Neural cell (in vitro differentiated cells): ENCODE measurements around the gene TRERF1. TPM values are rescaled to one million over a fixed set of nuclear protein-coding genes. Genes with fewer than 3 reads are reported as not detected.

Experiments used
- H2AFZ ChIP-seq: fragments of 200-600, 300-800 bp; sonication (generic), shearing (Covaris generic); 2 replicates; pipeline ENCODE4 v1.6.0; 2014; ENCODE audit warnings: low read depth, mild to moderate bottlenecking, antibody characterized with exemption, low read length, moderate library complexity
- H3F3A ChIP-seq: fragments of 200-600 bp; shearing (Covaris generic); 2 replicates; pipeline ENCODE4 v1.6.1; 2016; ENCODE audit warnings: mild to moderate bottlenecking, moderate library complexity, mixed read lengths, antibody characterized with exemption, low read length; ENCODE audit not compliant: insufficient read depth, poor library complexity, severe bottlenecking
- H3K27ac ChIP-seq: fragments of 200-600, 300-800 bp; sonication (generic), shearing (Covaris generic); 2 replicates; pipeline ENCODE4 v1.5.1; 2014; ENCODE audit warnings: mild to moderate bottlenecking, low read length, moderate library complexity
- H3K27me3 ChIP-seq: fragments of 300-800, 200-600 bp; sonication (generic), shearing (Covaris generic); 2 replicates; pipeline ENCODE4 v1.6.0; 2014; ENCODE audit warnings: mild to moderate bottlenecking, low read depth, low read length, moderate library complexity; ENCODE audit not compliant: insufficient read depth
- H3K36me3 ChIP-seq: fragments of 300-800, 200-600 bp; sonication (generic), shearing (Covaris generic); 2 replicates; pipeline ENCODE4 v1.5.1; 2014; ENCODE audit warnings: mild to moderate bottlenecking, antibody characterized with exemption, low read length, moderate library complexity; ENCODE audit not compliant: insufficient read depth
- H3K4me2 ChIP-seq: fragments of 300-800, 200-600 bp; sonication (generic), shearing (Covaris generic); 2 replicates; pipeline ENCODE4 v1.6.0; 2014; ENCODE audit warnings: mild to moderate bottlenecking, low read length
- H3K4me3 ChIP-seq: fragments of 300-800, 200-600 bp; sonication (generic), shearing (Covaris generic); 2 replicates; pipeline ENCODE4 v1.5.1; 2014; ENCODE audit warnings: mild to moderate bottlenecking, low read length, moderate library complexity
- H3K79me2 ChIP-seq: fragments of 200-600 bp; shearing (Covaris generic); replicated peaks from 2 replicates; pipeline ENCODE4 v1.6.0; 2014; ENCODE audit warnings: mild to moderate bottlenecking, low read length, moderate library complexity; ENCODE audit not compliant: insufficient read depth
- H3K9ac ChIP-seq: fragments of 300-800, 200-600 bp; sonication (generic), shearing (Covaris generic); 2 replicates; pipeline ENCODE4 v1.6.1; 2016; ENCODE audit warnings: mild to moderate bottlenecking, low read length, mixed read lengths
- H3K9me2 ChIP-seq: fragments of 200-600 bp; shearing (Covaris generic); 2 replicates; pipeline ENCODE4 v1.6.1; 2016; ENCODE audit warnings: mild to moderate bottlenecking, low read length, mixed read lengths; ENCODE audit not compliant: insufficient read depth
- H3K9me3 ChIP-seq: fragments of 200-600, 300-800 bp; sonication (generic), shearing (Covaris generic); 2 replicates; pipeline ENCODE4 v1.6.1; 2016; ENCODE audit warnings: mild to moderate bottlenecking, mixed run types, low read length, moderate library complexity, mixed read lengths
- H4K20me1 ChIP-seq: fragments of 200-600 bp; shearing (Covaris generic); 2 replicates; pipeline ENCODE4 v1.6.1; 2016; ENCODE audit warnings: mild to moderate bottlenecking, mixed run types; ENCODE audit not compliant: insufficient read depth
- EP300 ChIP-seq: fragments of 450-650 bp; conservative IDR thresholded peaks from 2 replicates; pipeline ENCODE4 v1.6.1; 2014; ENCODE audit warnings: antibody characterized with exemption, mild to moderate bottlenecking, moderate library complexity; ENCODE audit not compliant: poor library complexity, severe bottlenecking
- EZH2 ChIP-seq: fragments of 200-600, 300-800 bp; shearing (Covaris generic), sonication (generic); IDR thresholded peaks from 2 replicates; pipeline ENCODE4 v1.6.1; 2014; ENCODE audit warnings: antibody characterized with exemption, low read length, borderline replicate concordance, mild to moderate bottlenecking; ENCODE audit not compliant: insufficient read depth, poor library complexity, severe bottlenecking
- MXI1 ChIP-seq: fragments of 450-650 bp; conservative IDR thresholded peaks from 2 replicates; pipeline ENCODE4 v1.6.1; 2014; ENCODE audit warnings: antibody characterized with exemption, mild to moderate bottlenecking; ENCODE audit not compliant: poor library complexity, severe bottlenecking
- POLR2AphosphoS5 ChIP-seq: IDR thresholded peaks from 2 replicates; pipeline ENCODE4 v1.6.1; 2012
- RAD21 ChIP-seq: fragments of 450-650 bp; conservative IDR thresholded peaks from 2 replicates; pipeline ENCODE4 v1.6.1; 2014; ENCODE audit warnings: antibody characterized with exemption, mild to moderate bottlenecking, moderate library complexity
- SMC3 ChIP-seq: fragments of 450-650 bp; conservative IDR thresholded peaks from 2 replicates; pipeline ENCODE4 v1.6.1; 2014; ENCODE audit warnings: antibody characterized with exemption, mild to moderate bottlenecking, moderate library complexity; ENCODE audit not compliant: poor library complexity
- TAF1 ChIP-seq: IDR thresholded peaks from 2 replicates; pipeline ENCODE4 v1.6.1; 2012; ENCODE audit warnings: low read depth
- polyA plus RNA-seq: library from polyadenylated mRNA; depleted of rRNA; stranded (reverse); fragments of >200 nt; gene quantifications from 2 replicates; pipeline ENCODE4 v1.2.3, GENCODE V29; 2014
- TF ChIP-seq, protein P1 (sequence below): IDR thresholded peaks from 2 replicates; pipeline ENCODE4 v1.6.1; 2012; ENCODE audit warnings: borderline replicate concordance
- TF ChIP-seq, protein P2 (sequence below): fragments of 450-650 bp; IDR thresholded peaks from 2 replicates; pipeline ENCODE4 v1.5.1; 2014; ENCODE audit warnings: antibody characterized with exemption, mild to moderate bottlenecking, moderate library complexity; ENCODE audit not compliant: poor library complexity, severe bottlenecking

Gene TRERF1
- polyA plus RNA-seq, 1 donor from 2014 or later, result 4.5 TPM

- H3K4me2 ChIP-seq, result peak overlapping the region; percentile 93
- peak overlapping the region; percentile 94 for H3K4me3 ChIP-seq
- peaks cover 9% of the 10 kb centered on the region for H3F3A ChIP-seq
- H2AFZ ChIP-seq, result no peak overlapping the region
- H3K36me3 ChIP-seq, result no peaks in the 10 kb centered on the region
- no peak overlapping the region for H3K9ac ChIP-seq
- no peaks in the 10 kb centered on the region for H3K9me2 ChIP-seq
- H4K20me1 ChIP-seq, result no peaks in the 10 kb centered on the region
- H3K9me3 ChIP-seq, result no peaks in the 10 kb centered on the region
- H3K27ac ChIP-seq, result no peak overlapping the region
- H3K79me2 ChIP-seq, result peaks cover 64% of the 10 kb centered on the region
- no peak for TF ChIP-seq TAF1
- TF ChIP-seq EZH2, result no peak
- no peak for TF ChIP-seq RAD21
- TF ChIP-seq, protein P1, sequence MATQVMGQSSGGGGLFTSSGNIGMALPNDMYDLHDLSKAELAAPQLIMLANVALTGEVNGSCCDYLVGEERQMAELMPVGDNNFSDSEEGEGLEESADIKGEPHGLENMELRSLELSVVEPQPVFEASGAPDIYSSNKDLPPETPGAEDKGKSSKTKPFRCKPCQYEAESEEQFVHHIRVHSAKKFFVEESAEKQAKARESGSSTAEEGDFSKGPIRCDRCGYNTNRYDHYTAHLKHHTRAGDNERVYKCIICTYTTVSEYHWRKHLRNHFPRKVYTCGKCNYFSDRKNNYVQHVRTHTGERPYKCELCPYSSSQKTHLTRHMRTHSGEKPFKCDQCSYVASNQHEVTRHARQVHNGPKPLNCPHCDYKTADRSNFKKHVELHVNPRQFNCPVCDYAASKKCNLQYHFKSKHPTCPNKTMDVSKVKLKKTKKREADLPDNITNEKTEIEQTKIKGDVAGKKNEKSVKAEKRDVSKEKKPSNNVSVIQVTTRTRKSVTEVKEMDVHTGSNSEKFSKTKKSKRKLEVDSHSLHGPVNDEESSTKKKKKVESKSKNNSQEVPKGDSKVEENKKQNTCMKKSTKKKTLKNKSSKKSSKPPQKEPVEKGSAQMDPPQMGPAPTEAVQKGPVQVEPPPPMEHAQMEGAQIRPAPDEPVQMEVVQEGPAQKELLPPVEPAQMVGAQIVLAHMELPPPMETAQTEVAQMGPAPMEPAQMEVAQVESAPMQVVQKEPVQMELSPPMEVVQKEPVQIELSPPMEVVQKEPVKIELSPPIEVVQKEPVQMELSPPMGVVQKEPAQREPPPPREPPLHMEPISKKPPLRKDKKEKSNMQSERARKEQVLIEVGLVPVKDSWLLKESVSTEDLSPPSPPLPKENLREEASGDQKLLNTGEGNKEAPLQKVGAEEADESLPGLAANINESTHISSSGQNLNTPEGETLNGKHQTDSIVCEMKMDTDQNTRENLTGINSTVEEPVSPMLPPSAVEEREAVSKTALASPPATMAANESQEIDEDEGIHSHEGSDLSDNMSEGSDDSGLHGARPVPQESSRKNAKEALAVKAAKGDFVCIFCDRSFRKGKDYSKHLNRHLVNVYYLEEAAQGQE, result no peak
- H3K27me3 ChIP-seq, result no peaks in the 10 kb centered on the region
Measured at GRCh38 chr6:42448391-42448790, 3.3 kb downstream of the TRERF1 start.

DNA sequence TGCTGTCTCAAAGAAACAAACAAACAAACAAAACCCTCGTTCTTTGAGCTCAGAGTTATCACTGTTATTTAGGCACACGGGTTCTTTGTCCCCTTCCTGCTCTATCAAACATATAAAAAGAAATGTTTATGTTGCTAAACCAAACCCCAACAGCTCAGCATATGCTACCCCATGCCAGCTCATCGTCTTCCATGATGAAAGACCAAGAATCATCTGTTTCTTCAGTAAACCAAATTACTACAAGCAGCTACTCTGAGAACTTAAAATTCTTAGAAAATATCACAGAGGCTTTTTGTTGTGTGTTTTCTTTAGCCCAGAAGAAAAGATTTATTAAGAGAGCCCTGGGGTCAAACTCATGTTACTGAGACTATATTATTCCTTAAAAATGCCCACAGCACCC, 4.7 kb downstream of the TRERF1 start:
- no peaks in the 10 kb centered on the region for H3K9me2 ChIP-seq
- TF ChIP-seq, protein P1, result no peak
- TF ChIP-seq EP300 (no peak), TAF1 (no peak), MXI1 (no peak), POLR2AphosphoS5 (no peak), RAD21 (no peak), SMC3 (no peak), EZH2 (no peak)
- TF ChIP-seq, protein P2, sequence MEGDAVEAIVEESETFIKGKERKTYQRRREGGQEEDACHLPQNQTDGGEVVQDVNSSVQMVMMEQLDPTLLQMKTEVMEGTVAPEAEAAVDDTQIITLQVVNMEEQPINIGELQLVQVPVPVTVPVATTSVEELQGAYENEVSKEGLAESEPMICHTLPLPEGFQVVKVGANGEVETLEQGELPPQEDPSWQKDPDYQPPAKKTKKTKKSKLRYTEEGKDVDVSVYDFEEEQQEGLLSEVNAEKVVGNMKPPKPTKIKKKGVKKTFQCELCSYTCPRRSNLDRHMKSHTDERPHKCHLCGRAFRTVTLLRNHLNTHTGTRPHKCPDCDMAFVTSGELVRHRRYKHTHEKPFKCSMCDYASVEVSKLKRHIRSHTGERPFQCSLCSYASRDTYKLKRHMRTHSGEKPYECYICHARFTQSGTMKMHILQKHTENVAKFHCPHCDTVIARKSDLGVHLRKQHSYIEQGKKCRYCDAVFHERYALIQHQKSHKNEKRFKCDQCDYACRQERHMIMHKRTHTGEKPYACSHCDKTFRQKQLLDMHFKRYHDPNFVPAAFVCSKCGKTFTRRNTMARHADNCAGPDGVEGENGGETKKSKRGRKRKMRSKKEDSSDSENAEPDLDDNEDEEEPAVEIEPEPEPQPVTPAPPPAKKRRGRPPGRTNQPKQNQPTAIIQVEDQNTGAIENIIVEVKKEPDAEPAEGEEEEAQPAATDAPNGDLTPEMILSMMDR, result no peak
- H3K9ac ChIP-seq, result no peak overlapping the region
- H3K4me2 ChIP-seq, result no peak overlapping the region
- H3K36me3 ChIP-seq, result no peaks in the 10 kb centered on the region
- no peak overlapping the region for H3K4me3 ChIP-seq
- no peak overlapping the region for H2AFZ ChIP-seq
- no peaks in the 10 kb centered on the region for H3K9me3 ChIP-seq
- H3K27ac ChIP-seq, result no peak overlapping the region
- H3K27me3 ChIP-seq, result no peaks in the 10 kb centered on the region
- no peaks in the 10 kb centered on the region for H4K20me1 ChIP-seq
- H3F3A ChIP-seq, result peaks cover 4% of the 10 kb centered on the region
- peaks cover 76% of the 10 kb centered on the region for H3K79me2 ChIP-seq
